Activated CD4-positive, alpha-beta T cell treated with anti-CD3 and anti-CD28 coated beads for 1 hour (primary cell): ENCODE data around the gene SKIDA1.
A peak's percentile ranks its signal among the peaks of the same experiment; 100 is the strongest.

Experiments used
- DNase-seq: peaks from one replicate; pipeline ENCODE4 v3.0.0-alpha.2; 2020

The SKIDA1 gene

GRCh38 chr10:21499701-21500577, 25.5 kb downstream of the SKIDA1 start:
- DNase-seq, result no peak

GRCh38 chr10:21498986-21499385, 26.5 kb downstream of the SKIDA1 start:
- DNase-seq, result no peak

- no peak for DNase-seq
Measured at GRCh38 chr10:21498377-21498776, 27.1 kb downstream of the SKIDA1 start.

GRCh38 chr10:21497177-21497807, 28.2 kb downstream of the SKIDA1 start:
- no peak for DNase-seq

- no peak for DNase-seq
Measured at GRCh38 chr10:21496343-21497176, 28.9 kb downstream of the SKIDA1 start.

- peak; percentile 84 for DNase-seq
Measured at GRCh38 chr10:21495752-21496342, 29.6 kb downstream of the SKIDA1 start.

GRCh38 chr10:21495002-21495751, 30.3 kb downstream of the SKIDA1 start:
- DNase-seq, result no peak

- DNase-seq, result no peak
Measured at GRCh38 chr10:21494191-21495001, 31.1 kb downstream of the SKIDA1 start.

GRCh38 chr10:21493784-21494183, 31.7 kb downstream of the SKIDA1 start:
- DNase-seq, result no peak

- no peak for DNase-seq
Measured at GRCh38 chr10:21492421-21492820, 33.1 kb downstream of the SKIDA1 start.

GRCh38 chr10:21490711-21491105, 34.8 kb downstream of the SKIDA1 start:
- no peak for DNase-seq

- no peak for DNase-seq
Measured at GRCh38 chr10:21490028-21490710, 35.3 kb downstream of the SKIDA1 start.

- no peak for DNase-seq
Measured at GRCh38 chr10:21488957-21489446, 36.5 kb downstream of the SKIDA1 start.

GRCh38 chr10:21488246-21488956, 37.1 kb downstream of the SKIDA1 start:
- DNase-seq, result no peak

- no peak for DNase-seq
Measured at GRCh38 chr10:21487416-21488180, 37.9 kb downstream of the SKIDA1 start.

- no peak for DNase-seq
Measured at GRCh38 chr10:21482821-21483220, 42.7 kb downstream of the SKIDA1 start.

- no peak for DNase-seq
Measured at GRCh38 chr10:21481407-21481806, 44.1 kb downstream of the SKIDA1 start.

GRCh38 chr10:21479570-21480315, 45.7 kb downstream of the SKIDA1 start:
- DNase-seq, result no peak
